Muscle of arm (tissue), 12 donors: Measurements from ENCODE around the gene MEMO1. TPM values are rescaled to one million over a fixed set of nuclear protein-coding genes. Genes with fewer than 3 reads are reported as not detected.

Experiments used
- DNase-seq: peaks from one replicate; pipeline ENCODE4 v3.0.0-alpha.2; 2013
- polyA plus RNA-seq, 12 donors: library from polyadenylated mRNA; unstranded; fragments of 120-200 nt; gene quantifications; one replicate each; pipeline ENCODE4 v1.2.1, GENCODE V29; 2013; ENCODE audit not compliant: insufficient read length in 12 of 12

MEMO1 gene
- polyA plus RNA-seq, 12 donors = 13.0 to 46.0 (median 42.8) TPM; not detected in 1

GRCh38 chr2:31832363-31832762 is 178.4 kb downstream of the MEMO1 start:
- DNase-seq = no peak

- DNase-seq = no peak
Measured at GRCh38 chr2:31831585-31831984, 179.2 kb downstream of the MEMO1 start.

- no peak for DNase-seq
Measured at GRCh38 chr2:31828891-31829290, 181.9 kb downstream of the MEMO1 start.

- DNase-seq = no peak
Measured at GRCh38 chr2:31823558-31823957, 187.2 kb downstream of the MEMO1 start.

GRCh38 chr2:31822587-31822986 is 188.2 kb downstream of the MEMO1 start:
- DNase-seq = no peak

Other genes starting within 250 kb of the MEMO1 start
- gene DPY30, start 28.8 kb upstream of the MEMO1 start, polyA plus RNA-seq = 10 to 100 TPM in 11 of 12 donors, not detected in 1; 37.1 to 74.6 (median 45.9) TPM
- 10 to 100 TPM in 11 of 12 donors, not detected in 1; 16.5 to 23.0 (median 21.3) TPM for gene SPAST, start 52.5 kb upstream of the MEMO1 start, polyA plus RNA-seq
- gene SLC30A6, start 154.9 kb upstream of the MEMO1 start, polyA plus RNA-seq = 10 to 100 TPM in 11 of 12 donors, not detected in 1; 16.7 to 22.6 (median 19.9) TPM